Naive thymus-derived CD8-positive, alpha-beta T cell (primary cell): Measurements from ENCODE around the gene MYPN. TPM values are rescaled to one million over a fixed set of nuclear protein-coding genes. Genes with fewer than 3 reads are reported as not detected.
"Not testable (repeated sequence)": the region's sequence is repeated elsewhere in the genome, so short reads cannot be mapped to it uniquely, and the experiment has no call there.

Source experiments
- ATAC-seq, 2 donors: fragments of 150-1000 bp; cut with Tn5 transposase in 1 of 2; sonication (Bioruptor Pico), chemical (Tn5 transposase) in 1 of 2; 1 replicate in 1 of 2; 2 replicates in 1 of 2; pipeline ENCODE4 v1.10.0; 2021; ENCODE audit warnings: mild to moderate bottlenecking in 2 of 2, moderate library complexity in 2 of 2
- POLR2A ChIA-PET: fragments of 350-600 bp; sonication (Branson Sonifier 250); formaldehyde crosslinking; loops from one replicate; lab custom pipeline; 2021; ENCODE audit warnings: antibody characterized with exemption; lab: Charles Lee
- DNase-seq, 10 donors: peaks; one replicate each; pipeline versions ENCODE4 v3.0.0 to v3.0.0-alpha.2; 2020 to 2022
- H3K27ac Mint-ChIP-seq, 10 donors: one replicate each; pipeline ENCODE4 v1.8.0; 2020 to 2022; ENCODE audit warnings: mild to moderate bottlenecking in 10 of 10, mixed read lengths in 10 of 10, moderate library complexity in 4 of 10, inconsistent platforms in 1 of 10
- H3K27me3 Mint-ChIP-seq, 5 donors: one replicate each; pipeline ENCODE4 v1.8.0; 2021 to 2022; ENCODE audit warnings: mixed read lengths in 5 of 5
- H3K36me3 Mint-ChIP-seq, 3 donors: one replicate each; pipeline ENCODE4 v1.8.0; 2020 to 2022; ENCODE audit warnings: mixed read lengths in 3 of 3, mild to moderate bottlenecking in 2 of 3, inconsistent platforms in 1 of 3
- H3K4me1 Mint-ChIP-seq, 4 donors: one replicate each; pipeline ENCODE4 v1.8.0; 2021 to 2022; ENCODE audit warnings: mixed read lengths in 4 of 4
- H3K4me3 Mint-ChIP-seq, 10 donors: one replicate each; pipeline ENCODE4 v1.8.0; 2020 to 2022; ENCODE audit warnings: mild to moderate bottlenecking in 10 of 10, mixed read lengths in 10 of 10, moderate library complexity in 6 of 10, inconsistent platforms in 1 of 10
- H3K9me3 Mint-ChIP-seq, 9 donors: one replicate each; pipeline ENCODE4 v1.8.0; 2020 to 2022; ENCODE audit warnings: mixed read lengths in 9 of 9, mild to moderate bottlenecking in 3 of 9, inconsistent platforms in 1 of 9, moderate library complexity in 1 of 9
- polyA plus RNA-seq, 3 donors: library from polyadenylated mRNA; unstranded; fragments of 300-500 nt; fragmentation: Illumina TruSeq; gene quantifications; one replicate each; pipeline ENCODE4 v1.2.3, GENCODE V29; 2021
- total RNA-seq, 8 experiments: library from RNA in 2 of 8; stranded (reverse) in 2 of 8; gene quantifications; one replicate each; pipeline ENCODE4 v1.2.3 and lab custom pipeline; 2021 to 2026

MYPN gene
- total RNA-seq (not detected), polyA plus RNA-seq (not detected), total RNA-seq (lab: John Stamatoyannopoulos, UW) (0 reads per million in 6 experiments)

DNA sequence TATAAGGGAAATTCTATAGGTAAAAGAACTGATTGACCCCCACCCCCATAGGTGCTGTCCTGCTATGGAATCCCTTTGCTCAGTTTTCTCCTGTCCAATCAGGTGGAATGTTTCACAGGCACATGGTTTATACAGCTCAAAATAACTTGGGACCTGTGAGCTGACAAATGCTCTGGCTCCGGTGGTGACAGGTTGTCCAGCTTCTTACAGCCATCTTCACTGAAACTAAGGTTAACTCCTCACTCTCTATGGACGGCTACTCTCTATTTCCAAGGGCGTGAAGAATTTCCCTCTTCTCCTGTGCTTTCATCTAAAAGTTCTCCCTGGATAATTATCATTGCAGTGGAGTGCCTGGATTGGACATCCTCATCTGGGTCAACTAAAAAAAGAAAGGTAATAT, at the start of gene MYPN:
MYPN (plus strand) TSS at position 158 of the 400 bp plus-strand sequence. CDS start 11,951 bp downstream, outside the sequence.
- ATAC-seq (no peak), DNase-seq (no peak)
- Mint-ChIP-seq H3K36me3 (no peaks in the 10 kb centered on the region), H3K27ac (no peak within 1 kb of the TSS), H3K27me3 (peaks cover 0 to 10% (median 5%) of the 10 kb centered on the region in 5 donors), H3K9me3 (no peaks in the 10 kb centered on the region), H3K4me1 (peaks cover 0 to 1% (median 0%) of the 10 kb centered on the region in 4 donors), H3K4me3 (no peak within 1 kb of the TSS)
- POLR2A ChIA-PET = no interaction called here

GRCh38 chr10:68067029-68067428, 42.3 kb upstream of the MYPN start:
- H3K4me3 Mint-ChIP-seq = no peak overlapping the region
- POLR2A ChIA-PET = no interaction called here
- no peaks in the 10 kb centered on the region for H3K27me3 Mint-ChIP-seq
- no peak for ATAC-seq
- H3K4me1 Mint-ChIP-seq = peaks cover 16 to 48% (median 40%) of the 10 kb centered on the region in 4 donors
- peak overlapping the region in 3 of 10 donors; percentile 45 to 76 (median 48) for H3K27ac Mint-ChIP-seq
- DNase-seq = no peak
- no peaks in the 10 kb centered on the region for H3K9me3 Mint-ChIP-seq
- peaks cover 3 to 40% (median 4%) of the 10 kb centered on the region in 3 donors for H3K36me3 Mint-ChIP-seq

DNA sequence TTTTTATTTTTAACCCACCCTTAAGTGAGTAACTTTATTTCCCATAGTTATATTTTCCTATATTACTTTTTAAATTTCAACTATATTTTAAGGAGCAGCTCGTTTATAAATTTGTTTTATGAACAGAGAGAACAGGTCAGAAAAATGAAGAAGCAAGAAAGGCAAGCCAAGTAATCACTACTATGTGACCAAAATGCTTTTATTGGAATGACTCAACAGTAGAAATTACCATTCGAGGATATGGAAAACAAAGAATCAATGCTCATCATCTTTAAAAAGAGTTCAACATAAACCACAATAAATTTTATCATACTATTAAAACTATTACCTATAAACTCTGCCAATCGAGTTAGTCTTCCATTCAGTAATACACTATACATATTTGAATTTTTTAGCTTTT, 41.8 kb upstream of the MYPN start:
- H3K27ac Mint-ChIP-seq = peak overlapping the region in 2 of 10 donors; percentile 45 to 48
- DNase-seq (no peak), ATAC-seq (no peak)
- H3K4me3 Mint-ChIP-seq = no peak overlapping the region
- no peaks in the 10 kb centered on the region for H3K9me3 Mint-ChIP-seq
- H3K27me3 Mint-ChIP-seq = no peaks in the 10 kb centered on the region
- H3K4me1 Mint-ChIP-seq = peaks cover 14 to 51% (median 40%) of the 10 kb centered on the region in 4 donors
- H3K36me3 Mint-ChIP-seq = peaks cover 2 to 37% (median 4%) of the 10 kb centered on the region in 3 donors
- POLR2A ChIA-PET = no interaction called here

- no peak for ATAC-seq
- Mint-ChIP-seq H3K4me1 (peaks cover 14 to 52% (median 42%) of the 10 kb centered on the region in 4 donors), H3K4me3 (peak overlapping the region; percentile 86 to 99 (median 94)), H3K27me3 (no peaks in the 10 kb centered on the region), H3K9me3 (no peaks in the 10 kb centered on the region), H3K27ac (peak overlapping the region in 9 of 10 donors; percentile 68 to 95 (median 93)), H3K36me3 (peaks cover 0 to 21% (median 1%) of the 10 kb centered on the region in 3 donors)
- DNase-seq = no peak
- POLR2A ChIA-PET = no interaction called here
Observed at GRCh38 chr10:68073631-68074030, 35.7 kb upstream of the MYPN start.

DNA sequence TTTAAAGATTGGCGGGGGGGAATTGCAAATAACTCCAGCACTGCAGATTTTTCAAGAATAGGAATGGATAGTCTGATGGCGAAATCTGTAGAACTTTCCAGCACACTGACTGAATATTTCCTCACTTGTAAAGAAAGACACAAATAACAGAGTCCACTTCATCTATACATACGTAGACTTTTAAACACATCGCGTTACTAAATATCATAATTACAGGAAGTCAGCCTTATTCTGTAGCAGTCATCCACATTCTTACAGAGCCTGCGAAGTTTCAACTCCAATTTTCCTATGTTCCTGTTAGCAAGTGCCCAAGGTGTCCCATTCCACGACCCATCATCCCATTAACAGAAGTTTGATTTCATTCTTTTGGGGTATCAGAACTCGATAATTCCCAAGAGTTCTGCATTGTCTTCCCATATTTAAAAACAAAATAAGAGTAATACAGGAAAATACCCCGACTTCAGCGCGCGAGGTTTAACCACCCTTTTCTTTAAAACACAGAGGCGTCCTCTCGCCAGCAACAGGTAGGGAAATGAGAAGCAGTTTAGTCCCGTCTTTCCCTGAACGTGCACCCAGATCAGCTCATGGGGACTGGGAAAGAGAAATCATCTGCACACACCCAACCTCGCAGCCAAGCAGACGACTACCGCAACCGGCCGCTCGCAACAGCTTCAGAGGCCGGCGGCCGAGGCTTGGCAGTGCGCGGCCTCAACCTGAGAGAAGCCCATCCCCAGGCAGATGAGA, 35.1 kb upstream of the MYPN start:
- Mint-ChIP-seq H3K4me3 (peak overlapping the region; percentile 86 to 99 (median 94)), H3K27ac (peak overlapping the region; percentile 84 to 96 (median 94)), H3K9me3 (no peaks in the 10 kb centered on the region), H3K36me3 (peaks cover 0 to 21% (median 1%) of the 10 kb centered on the region in 3 donors), H3K4me1 (peaks cover 14 to 47% (median 40%) of the 10 kb centered on the region in 4 donors), H3K27me3 (no peaks in the 10 kb centered on the region)
- ATAC-seq = no peak
- DNase-seq = peak in 3 of 10 donors; percentile 6 to 14 (median 6)
- POLR2A ChIA-PET = interaction anchor here (1.0 kb wide), 2 partner anchors 225 to 258 kb away, joined by 3 to 6 read pairs; partner anchors contain the start of genes HNRNPH3 and PBLD

DNA sequence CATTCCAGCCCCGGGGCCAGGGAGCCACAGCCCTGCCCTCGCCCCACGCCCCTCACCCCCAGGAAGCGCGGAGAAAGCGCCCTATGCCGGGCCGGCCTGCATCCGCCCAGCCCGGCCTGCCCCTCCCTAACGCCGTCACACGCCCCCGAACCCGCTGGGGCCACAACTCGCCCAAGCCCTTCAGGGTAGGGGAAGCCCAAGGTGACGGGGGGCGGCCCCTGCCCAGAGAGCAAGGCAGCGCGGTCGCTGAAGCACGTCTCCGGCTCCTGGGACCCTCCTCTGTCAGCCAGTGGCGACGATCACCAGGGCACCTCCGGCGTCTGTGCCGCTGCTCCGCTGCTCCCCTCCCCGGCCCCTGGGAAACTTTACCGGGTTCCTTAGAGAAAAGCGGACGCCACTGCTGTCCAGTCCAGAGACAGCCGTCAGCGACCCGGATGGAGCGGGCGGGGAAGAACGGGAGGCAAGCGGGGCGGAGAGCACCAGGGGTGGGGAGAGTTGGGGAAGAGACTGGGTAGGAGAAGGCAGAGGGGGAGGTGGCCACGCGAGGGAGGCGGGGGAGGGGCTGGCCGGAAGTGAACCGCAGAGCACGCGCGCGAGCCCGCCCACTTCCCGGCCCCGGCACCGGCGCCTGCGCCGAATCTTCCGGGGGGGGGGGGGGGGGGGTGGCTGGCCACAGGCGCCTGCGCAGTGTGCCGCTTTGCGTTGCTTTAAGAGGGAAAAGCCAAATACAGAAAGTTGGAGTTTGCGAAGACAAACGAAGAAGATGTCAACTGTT, 34.3 kb upstream of the MYPN start, which contains the start of gene HERC4:
HERC4 (minus strand) TSS at position 509 of the 775 bp plus-strand sequence. CDS start 2,175 bp downstream, outside the sequence.
- Mint-ChIP-seq H3K4me3 (peak within 1 kb of the TSS; percentile 86 to 99 (median 94)), H3K4me1 (peaks cover 14 to 39% (median 37%) of the 10 kb centered on the region in 4 donors), H3K27ac (peak within 1 kb of the TSS; percentile 84 to 96 (median 94)), H3K9me3 (no peaks in the 10 kb centered on the region), H3K36me3 (peaks cover 0 to 13% (median 1%) of the 10 kb centered on the region in 3 donors), H3K27me3 (no peaks in the 10 kb centered on the region)
- ATAC-seq = peak; percentile 86 to 87
- POLR2A ChIA-PET = interaction anchor here (0.7 to 1.2 kb wide), 4 partner anchors 191 to 656 kb away, joined by 3 to 6 read pairs (median 3); partner anchors contain the start of genes HNRNPH3, PBLD and SIRT1
- peak; percentile 82 to 94 (median 89) for DNase-seq

GRCh38 chr10:68075550-68076004, 33.7 kb upstream of the MYPN start:
- DNase-seq (no peak), ATAC-seq (no peak)
- no peaks in the 10 kb centered on the region for H3K27me3 Mint-ChIP-seq
- peak overlapping the region in 9 of 10 donors; percentile 83 to 95 (median 93) for H3K27ac Mint-ChIP-seq
- peaks cover 14 to 39% (median 36%) of the 10 kb centered on the region in 4 donors for H3K4me1 Mint-ChIP-seq
- H3K9me3 Mint-ChIP-seq = no peaks in the 10 kb centered on the region
- peaks cover 0 to 12% (median 1%) of the 10 kb centered on the region in 3 donors for H3K36me3 Mint-ChIP-seq
- peak overlapping the region; percentile 61 to 99 (median 94) for H3K4me3 Mint-ChIP-seq
- POLR2A ChIA-PET = interaction anchor here (0.7 to 1.2 kb wide), 2 partner anchors 191 to 655 kb away, joined by 3 read pairs; partner anchors contain the start of gene SIRT1

GRCh38 chr10:68076081-68076480, 33.2 kb upstream of the MYPN start:
- not testable (repeated sequence) for H3K36me3 Mint-ChIP-seq, ATAC-seq, DNase-seq, H3K9me3 Mint-ChIP-seq, H3K27me3 Mint-ChIP-seq
- Mint-ChIP-seq H3K27ac (peak overlapping the region in 4 of 10 donors; percentile 22 to 95 (median 61)), H3K4me1 (peaks cover 8 to 34% (median 31%) of the 10 kb centered on the region in 4 donors), H3K4me3 (peak overlapping the region in 7 of 10 donors; percentile 10 to 97 (median 39))
- POLR2A ChIA-PET = interaction anchor here (1.2 kb wide), 1 partner anchor 192 kb away, joined by 3 read pairs; the partner anchor contains the start of gene SIRT1

DNA sequence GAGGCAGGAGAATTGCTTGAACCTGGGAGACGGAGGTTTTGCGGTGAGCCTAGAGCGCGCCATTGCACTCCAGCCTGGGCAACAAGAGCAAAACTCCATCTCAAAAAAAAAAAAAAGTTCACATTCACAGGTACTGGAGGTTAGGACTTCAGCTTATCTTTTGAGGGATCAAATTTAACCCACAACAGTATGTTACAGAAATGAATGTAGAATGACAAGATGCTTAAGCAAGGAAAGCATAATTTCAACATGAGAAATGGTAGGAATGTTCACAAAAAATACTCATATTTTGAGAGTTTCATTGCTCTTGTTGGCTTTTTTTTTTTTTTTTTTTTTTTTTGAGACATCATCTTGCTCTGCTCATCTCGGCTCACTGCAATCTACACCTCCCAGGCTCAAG, 32.3 kb upstream of the MYPN start:
- no peak for DNase-seq
- peaks cover 0 to 3% (median 0%) of the 10 kb centered on the region in 3 donors for H3K36me3 Mint-ChIP-seq
- peak overlapping the region in 1 of 10 donors; percentile 25 for H3K27ac Mint-ChIP-seq
- H3K4me3 Mint-ChIP-seq = peak overlapping the region in 1 of 10 donors; percentile 33
- no peak for ATAC-seq
- H3K4me1 Mint-ChIP-seq = peaks cover 8 to 24% (median 24%) of the 10 kb centered on the region in 4 donors
- H3K27me3 Mint-ChIP-seq = peaks cover 0 to 8% (median 0%) of the 10 kb centered on the region in 5 donors
- H3K9me3 Mint-ChIP-seq = no peaks in the 10 kb centered on the region
- POLR2A ChIA-PET = no interaction called here

- ATAC-seq (no peak), DNase-seq (no peak)
- Mint-ChIP-seq H3K4me1 (peaks cover 0 to 8% (median 5%) of the 10 kb centered on the region in 4 donors), H3K36me3 (no peaks in the 10 kb centered on the region), H3K4me3 (no peak overlapping the region), H3K27ac (no peak overlapping the region), H3K27me3 (peaks cover 0 to 16% (median 0%) of the 10 kb centered on the region in 5 donors), H3K9me3 (no peaks in the 10 kb centered on the region)
- POLR2A ChIA-PET = no interaction called here
Observed at GRCh38 chr10:68079434-68079833, 29.9 kb upstream of the MYPN start.

- Mint-ChIP-seq H3K36me3 (no peaks in the 10 kb centered on the region), H3K4me1 (peaks cover 0 to 3% (median 0%) of the 10 kb centered on the region in 4 donors), H3K9me3 (no peaks in the 10 kb centered on the region), H3K27ac (no peak overlapping the region), H3K27me3 (peaks cover 0 to 16% (median under 1%) of the 10 kb centered on the region in 5 donors), H3K4me3 (no peak overlapping the region)
- POLR2A ChIA-PET = no interaction called here
- ATAC-seq = no peak
- DNase-seq = no peak
Observed at GRCh38 chr10:68080853-68081431, 28.3 kb upstream of the MYPN start.

- ATAC-seq (no peak), DNase-seq (no peak)
- Mint-ChIP-seq H3K27me3 (peaks cover 0 to 16% (median 4%) of the 10 kb centered on the region in 5 donors), H3K9me3 (no peaks in the 10 kb centered on the region), H3K4me3 (no peak overlapping the region), H3K36me3 (no peaks in the 10 kb centered on the region), H3K4me1 (no peaks in the 10 kb centered on the region), H3K27ac (no peak overlapping the region)
- POLR2A ChIA-PET = no interaction called here
Observed at GRCh38 chr10:68081916-68082315, 27.4 kb upstream of the MYPN start.
